NCI-H345 (cell line): ENCODE data around the gene PEAK1.

ENCODE experiments used
- DNase-seq: peaks from one replicate; lab custom pipeline; 2025; lab: John Stamatoyannopoulos, UW

Gene PEAK1

DNA sequence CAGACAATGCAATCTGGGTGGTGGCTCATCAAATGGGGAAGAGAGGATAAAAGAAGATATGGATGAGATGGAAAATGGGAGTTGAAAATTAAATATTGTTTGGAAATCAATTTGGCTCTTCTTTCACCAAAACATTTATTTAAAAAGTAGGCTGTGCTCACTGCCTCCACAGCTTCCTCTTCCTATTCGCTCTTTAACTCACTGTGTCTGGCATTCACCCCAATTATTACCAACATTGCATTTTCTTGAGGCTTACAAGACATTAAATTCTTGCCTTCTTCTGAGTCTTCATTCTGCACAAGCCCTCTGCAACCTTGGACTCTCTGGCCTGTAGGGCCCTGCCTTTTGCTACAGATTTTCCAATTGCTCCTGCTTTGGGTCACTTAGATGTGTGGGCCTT lies 296.1 kb downstream of the PEAK1 start:
- no peak for DNase-seq

DNA sequence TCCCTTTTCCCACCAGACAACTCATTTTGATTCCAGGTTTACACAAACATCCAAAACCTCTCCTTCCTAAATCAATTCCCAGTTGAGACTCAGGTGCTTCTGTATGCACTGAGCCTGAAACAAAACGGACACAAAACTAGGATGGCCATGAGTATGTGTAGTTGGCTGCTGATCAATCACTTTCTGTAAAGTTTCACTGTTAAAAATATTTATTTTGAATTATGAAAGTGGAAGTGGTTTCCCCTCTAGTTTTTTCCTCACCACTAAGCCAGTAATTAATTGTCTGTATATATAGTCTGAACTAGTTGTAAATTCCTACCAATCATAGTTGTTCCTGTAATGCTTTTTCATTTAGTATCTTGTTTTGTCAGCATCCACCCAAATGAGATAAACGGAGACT lies 297.3 kb downstream of the PEAK1 start:
- DNase-seq: no peak

DNA sequence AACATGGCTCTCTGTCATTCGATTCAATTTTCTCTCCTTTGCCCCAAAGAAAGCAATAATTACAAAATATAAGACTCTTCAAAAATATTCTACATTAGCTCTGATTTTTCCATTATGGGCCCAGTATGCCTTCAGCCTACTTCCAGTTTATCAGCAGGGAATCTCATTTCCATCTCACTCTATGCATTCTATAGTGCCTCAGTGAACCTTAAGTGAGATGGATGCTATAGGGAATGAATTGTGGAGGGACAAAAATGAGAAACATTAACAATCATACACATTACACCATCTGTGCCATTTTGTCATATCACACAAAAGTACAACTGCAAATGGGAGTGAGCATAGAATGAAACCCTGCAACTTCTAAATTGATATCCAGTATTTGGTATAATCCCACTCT lies 298.3 kb downstream of the PEAK1 start:
- DNase-seq: no peak

DNA sequence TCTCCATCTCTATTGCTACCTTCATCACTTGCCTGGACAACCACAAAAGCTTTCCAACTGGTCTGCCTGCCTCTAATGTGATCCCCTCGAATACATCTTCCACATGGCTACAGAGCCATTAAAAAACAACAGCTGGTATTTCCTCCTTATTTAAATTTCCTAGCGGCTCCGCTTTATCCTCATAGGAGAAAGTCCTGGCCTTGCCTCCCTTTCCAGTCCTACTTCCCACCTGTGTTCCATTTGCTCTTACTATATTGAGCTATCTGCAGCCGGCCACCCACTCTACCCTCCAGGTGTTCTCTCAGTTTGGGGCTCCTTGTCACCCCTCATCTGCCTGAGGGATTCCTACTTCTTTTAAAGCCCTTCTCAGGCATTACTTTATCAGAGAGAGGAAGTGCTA lies 299.3 kb downstream of the PEAK1 start:
- no peak for DNase-seq

DNA sequence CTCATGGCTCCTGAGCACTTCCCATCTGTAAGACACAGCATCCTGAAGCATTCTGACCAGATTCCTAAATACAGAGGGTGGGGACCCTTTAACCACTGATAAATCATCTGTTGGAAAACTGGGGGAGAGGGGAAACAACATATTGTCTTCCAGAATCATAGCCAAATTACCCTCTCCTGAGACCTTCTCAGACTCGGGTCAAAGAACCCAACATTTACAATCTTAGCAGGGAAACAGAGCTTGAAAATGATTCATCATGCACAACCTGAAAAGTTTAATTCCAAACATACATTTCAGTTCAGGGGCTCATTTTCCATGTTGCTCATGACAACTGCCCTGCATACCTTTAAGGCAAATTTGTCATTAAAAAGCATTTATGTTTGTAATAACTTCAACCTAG lies 300.5 kb downstream of the PEAK1 start:
- DNase-seq: no peak

DNA sequence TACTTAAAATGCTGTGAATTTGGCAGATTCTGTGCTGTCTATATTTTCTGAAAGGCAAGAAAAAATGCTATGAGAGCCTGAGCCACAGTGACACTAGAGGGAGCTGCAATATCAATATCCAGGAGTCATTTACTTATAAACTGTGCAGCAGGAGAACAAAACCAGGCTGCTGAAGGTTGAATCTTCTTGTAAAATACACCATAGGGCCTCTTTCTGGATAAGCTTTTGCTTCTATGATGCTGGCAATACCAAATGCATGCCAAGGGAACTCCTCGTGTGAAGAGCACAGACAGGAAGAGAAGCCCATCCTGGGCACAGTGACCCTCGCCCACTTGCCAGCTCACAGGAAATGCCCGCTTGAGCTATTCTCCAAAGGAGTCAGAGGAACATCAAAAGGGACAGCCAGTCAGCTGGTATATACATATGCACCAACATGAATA lies 301.0 kb downstream of the PEAK1 start:
- DNase-seq: peak; percentile 35

DNA sequence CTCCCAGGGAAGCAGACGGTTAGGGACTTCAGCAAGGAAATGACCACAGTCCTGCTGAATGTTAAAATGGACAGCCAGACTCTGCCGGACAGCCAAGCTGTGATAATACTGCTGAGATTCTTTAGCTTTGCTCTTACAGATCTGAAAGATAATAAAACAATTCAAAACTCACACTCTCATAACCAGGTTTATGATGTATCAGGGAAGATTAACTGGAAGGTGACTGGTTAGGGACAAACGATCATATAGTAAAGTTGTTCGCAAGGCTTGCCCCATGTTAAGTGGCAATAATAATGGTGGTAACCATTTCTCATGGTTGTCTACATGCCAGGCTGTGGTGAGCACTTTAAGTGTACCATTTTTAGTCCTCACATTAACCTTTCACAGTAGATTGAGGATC lies 304.7 kb downstream of the PEAK1 start:
- no peak for DNase-seq

DNA sequence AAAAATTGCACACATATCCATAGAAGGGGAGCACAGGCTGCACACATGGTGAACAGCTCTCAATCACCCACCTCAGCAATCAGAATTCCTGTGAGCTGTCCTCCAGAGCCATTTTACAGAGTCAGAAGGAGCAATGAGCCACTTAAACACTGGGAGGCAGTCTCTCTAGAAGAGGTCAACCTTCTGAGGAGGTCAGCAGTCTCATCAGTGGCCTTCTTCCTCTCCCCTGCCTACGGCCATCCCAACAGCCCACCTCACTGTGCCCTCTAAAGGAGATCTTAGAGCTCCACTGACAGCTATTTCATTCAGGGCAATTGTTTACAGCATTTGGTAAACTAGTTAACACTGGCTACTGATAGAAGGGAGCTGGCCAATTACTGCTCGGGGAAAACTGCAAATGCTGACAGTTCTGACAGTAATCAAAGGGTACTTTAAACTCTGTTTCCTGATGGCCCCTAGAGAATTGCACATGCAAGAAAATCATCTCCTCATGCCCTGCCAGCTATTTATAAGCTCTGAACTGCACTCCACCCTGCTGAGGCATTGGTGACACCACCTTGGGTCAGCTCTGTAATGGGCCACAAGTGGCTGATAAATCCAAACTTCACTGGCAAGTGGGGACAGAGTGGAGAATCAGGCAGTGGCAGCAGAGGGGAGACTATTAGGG lies 306.9 kb downstream of the PEAK1 start:
- DNase-seq: no peak

DNA sequence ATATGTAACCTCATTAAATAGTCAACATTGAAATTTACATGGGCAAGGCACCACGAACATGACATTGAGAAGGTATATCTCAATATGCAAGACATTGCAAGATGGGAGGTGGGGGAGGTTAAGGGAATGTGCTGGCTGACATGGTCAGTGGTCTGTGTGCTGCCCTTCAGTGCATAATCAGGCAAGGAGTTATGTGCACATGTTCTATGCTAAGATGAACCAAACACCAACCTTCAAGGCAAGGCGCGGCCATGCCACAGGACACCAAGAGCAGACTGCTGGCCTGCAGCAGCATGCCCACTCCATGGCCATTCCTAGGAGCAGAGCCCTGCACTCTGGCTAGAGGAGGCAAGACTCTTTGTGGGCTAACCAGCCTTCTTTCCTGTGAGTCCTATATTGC lies 308.1 kb downstream of the PEAK1 start:
- no peak for DNase-seq

DNA sequence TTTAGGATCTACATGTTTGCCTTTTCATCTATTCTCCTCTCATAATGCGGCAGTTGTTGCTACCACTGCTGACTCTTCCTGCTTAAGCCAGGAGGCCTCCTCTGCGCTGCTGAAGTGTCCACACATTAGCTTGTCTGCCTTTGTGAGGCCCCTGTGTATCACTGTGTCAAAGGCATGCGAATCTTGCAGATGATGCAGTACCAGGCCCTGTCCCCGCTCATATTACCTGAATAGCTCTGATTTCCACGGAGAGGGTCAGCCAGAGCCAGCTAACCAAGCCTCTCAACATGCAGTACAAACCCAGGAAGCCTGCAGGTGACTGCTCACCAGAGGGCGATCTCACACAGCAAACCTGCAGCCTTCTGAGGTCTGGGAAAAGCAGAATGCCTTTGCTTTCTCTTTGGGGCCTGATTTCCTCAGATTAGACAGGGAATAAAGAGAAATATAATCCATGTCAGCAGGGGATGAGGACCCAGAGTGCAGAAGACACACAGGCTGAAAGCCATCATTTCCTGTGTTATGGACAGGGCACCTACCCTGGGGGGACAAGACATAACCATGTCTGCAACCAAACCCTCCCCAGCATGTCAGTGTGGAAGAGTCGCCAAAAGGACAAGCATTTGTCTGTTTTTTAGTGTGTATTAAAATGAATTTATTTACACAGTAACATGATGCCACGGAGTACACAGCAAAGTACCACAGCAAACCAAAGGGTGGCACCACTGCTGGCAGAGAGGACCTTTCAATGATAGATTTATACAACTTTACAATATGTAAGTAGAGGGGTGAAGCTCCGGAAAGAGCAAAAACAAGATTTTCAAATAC lies 312.2 kb downstream of the PEAK1 start:
- DNase-seq: peak; percentile 36

DNA sequence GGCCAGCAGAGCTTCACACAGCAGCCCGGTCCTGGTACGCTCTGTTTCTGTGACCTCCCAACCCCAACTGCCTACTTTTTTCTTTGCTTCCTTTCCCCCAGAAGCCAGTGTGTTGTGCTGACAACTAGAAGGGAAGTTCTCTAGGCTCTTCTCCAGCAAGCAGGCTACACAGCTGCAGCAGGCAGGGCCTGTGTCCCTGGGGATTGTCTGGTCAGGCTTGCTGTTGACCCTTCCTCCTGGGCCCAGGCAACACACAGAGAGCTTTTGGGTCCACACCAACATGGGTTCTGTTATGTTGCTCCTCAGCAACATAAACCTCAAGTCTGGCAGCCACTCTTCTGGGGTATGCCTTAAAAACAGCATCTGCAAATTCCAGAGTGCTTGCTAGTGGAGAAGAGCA lies 312.8 kb downstream of the PEAK1 start:
- DNase-seq: no peak

DNA sequence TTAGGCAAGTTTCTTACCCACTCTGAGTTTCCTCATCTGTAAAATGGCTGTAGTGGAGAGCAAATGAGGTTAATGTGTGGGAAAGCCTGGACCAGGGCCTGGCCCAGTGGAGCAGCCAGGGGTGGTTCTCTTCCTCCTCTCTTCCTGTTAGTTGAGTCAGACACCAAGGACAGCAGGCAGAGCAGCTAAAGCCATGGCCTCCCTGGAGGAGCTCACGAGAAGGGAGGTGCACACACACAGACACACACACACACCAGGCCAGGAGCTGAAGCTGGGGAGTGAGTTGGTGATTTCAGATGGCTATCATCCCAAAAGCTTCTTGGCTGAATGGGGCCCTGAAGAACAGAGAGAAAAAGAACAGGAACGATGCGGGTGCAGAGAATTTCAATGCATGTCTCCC lies 315.7 kb downstream of the PEAK1 start:
- no peak for DNase-seq

DNA sequence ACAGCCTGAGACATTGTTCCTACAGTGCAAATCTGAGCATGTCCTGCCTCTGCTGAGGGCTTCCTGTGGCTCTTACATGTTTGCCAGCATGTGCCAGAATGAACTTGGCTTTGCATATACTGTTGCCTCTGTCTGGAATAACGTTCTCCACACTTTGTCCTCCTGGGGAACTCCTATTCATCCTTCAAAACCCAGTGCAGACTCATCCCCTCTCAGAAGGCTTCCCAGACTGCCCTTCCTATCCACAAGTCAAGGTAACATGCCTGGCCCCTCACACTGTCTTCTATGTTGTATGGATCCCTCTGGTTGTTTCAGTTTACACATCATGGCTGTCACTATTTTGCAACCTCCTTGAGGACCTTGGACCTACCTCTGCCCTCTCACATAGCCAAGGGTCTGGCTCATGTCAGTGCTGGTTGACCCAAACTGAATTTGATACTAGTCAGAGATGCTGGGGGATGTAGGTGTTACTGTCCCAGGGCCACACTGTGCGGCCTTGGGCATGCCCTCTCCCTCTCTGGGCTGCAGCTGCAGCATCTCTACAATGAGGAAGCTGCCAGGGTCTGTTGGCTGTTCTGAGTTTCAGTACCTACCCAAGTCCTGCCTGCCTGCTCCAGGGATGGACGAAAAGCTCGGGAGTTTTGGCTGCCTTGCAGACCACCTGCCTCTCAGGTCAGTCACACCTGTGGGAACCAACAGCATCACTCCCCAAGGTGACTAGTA lies 320.0 kb downstream of the PEAK1 start:
- no peak for DNase-seq

DNA sequence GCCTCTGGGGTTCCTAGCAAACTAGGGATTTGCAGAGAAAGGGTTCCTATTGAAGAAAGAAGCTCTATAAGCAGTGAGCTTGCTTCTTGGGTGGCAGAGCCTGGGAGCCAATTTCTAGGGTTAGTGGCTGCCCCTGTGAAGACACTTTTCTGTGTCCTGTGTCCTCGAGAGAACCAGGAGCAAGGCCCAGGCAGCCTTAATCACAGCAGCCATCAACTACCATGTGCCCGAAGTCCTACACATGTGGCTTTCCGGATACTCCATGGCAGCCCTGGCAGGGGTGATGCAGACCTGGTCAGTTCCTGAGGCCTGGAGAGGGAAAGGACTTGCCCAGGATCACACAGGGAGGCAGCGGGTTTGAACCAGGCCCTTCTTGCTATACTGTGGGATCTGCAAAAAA lies 321.3 kb downstream of the PEAK1 start:
- no peak for DNase-seq

DNA sequence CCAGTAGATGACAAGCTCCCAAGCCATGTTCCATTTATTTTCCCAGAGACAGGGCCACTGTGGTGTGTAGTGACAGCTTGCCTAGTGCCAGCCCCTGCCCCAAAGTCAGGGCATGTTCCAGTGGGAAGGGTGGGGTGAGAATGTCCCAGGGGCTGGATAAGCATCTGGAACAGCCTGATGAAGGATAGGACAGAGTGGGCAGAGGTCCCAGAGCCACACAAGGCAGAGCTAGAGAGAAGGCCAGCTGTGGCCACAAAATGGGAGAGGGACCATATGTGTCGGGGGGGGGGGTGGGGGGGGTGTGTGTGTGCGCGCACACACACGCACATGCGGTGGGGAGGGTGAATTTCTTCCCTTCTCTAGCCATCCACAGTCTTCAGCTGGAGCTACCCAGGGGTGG lies 322.0 kb downstream of the PEAK1 start:
- no peak for DNase-seq

DNA sequence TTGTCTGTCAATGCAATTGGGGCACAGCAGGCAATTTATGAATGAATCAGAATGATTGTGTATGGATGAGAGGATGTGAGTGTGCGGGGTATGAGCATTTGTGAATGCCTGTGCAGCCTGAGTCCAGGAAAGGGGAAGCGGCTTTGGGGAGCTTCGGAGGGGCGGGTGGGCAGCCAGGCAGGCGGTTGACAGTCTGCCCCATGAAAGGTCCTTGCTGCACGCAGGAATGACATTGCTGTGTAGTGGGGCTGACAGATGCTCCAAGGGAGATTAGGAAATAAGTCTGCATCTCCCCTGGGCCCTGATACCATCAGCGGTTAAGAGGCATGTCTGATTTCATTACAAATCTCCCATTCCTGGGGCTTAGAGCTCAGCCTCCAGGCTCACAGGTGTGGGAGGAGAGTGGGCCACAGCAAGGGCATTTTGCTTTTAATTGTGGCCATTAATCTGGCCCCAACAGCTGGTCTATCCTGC lies 322.6 kb downstream of the PEAK1 start:
- no peak for DNase-seq

DNA sequence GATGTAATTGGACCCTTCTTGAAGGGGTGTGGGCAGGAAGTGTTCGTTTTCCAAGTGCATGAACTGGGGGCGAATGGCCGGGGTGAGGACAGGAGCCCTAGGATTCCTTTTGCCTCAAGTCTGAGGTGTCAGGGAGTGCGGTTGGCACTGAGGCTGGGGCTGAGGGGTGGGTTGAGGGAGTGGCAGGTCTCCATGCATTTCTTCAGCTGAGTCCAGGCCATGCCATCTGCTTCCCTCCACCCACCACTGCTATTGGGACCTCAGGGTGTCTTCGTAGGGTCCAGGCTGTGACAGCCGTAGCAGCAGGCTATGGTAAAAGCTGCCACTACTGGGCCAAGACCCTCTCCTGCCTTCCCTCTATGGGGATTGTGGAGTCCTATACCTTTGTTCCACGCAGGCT lies 323.4 kb downstream of the PEAK1 start:
- no peak for DNase-seq

DNA sequence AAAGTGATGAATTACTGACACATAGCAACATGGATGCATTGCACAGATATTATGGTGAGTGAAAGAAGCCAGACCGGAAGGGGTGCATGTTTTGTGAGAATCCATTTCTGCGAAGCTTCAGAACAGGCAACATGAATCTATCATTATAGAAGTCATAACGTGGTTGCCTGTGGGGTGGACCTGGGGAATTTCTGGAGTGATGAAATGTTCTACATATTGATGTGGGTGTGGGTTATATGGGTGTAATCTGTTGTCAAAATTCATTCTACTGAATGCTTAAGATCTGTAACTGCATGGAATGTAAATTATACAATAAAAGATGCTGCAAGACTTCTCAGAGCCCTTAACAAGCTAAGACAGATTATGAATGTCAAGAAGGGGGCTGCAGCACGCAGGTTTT lies 323.8 kb downstream of the PEAK1 start:
- DNase-seq: no peak

DNA sequence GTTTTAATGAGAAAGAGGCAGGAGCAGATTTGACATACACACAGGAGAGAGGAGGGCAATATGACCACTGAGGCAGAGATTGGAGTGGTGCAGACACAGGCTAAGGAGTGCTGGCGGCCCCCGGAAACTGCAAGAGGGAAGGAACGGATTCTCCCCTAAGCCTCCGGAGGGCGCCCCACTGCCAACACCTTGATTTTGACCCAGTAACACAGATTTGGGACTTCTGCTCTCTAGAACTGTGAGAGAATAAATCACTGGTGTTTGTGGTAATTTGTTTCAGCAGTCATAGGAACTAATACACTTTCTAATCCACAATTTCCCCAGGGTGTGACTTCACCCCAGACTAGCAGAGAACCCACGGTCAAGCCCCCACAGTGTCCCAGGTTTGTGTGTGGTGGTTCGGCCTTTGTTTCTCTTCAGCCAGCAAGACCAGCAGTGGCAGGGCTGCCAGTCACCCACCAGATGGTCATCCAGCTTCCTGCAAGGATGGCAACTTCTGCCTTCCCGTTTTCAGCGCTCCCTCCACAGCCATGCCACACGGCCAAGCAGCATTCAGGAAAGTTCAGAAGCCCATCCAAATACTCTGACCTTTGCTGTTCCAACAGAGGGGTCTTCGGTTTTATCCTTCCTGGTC lies 325.4 kb downstream of the PEAK1 start:
- no peak for DNase-seq

DNA sequence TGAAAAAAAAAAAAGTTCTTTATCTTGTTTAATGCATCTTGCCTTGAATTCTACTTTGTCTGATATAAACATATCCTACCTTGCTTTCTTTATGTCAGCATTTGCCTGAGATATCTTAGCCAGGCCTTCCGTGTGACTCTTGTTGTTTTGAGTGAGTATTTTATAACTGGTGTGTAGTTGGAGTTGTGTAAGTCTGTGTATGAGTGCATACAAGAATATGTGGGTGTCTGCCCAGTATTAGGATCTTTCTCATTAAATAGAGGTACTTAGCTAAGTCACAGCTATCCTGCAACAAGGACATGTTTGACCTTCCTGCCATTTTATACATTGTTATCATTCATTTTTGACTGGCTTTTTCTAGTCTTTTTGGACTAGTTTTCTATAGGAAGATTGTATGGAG lies 326.5 kb downstream of the PEAK1 start:
- no peak for DNase-seq

DNA sequence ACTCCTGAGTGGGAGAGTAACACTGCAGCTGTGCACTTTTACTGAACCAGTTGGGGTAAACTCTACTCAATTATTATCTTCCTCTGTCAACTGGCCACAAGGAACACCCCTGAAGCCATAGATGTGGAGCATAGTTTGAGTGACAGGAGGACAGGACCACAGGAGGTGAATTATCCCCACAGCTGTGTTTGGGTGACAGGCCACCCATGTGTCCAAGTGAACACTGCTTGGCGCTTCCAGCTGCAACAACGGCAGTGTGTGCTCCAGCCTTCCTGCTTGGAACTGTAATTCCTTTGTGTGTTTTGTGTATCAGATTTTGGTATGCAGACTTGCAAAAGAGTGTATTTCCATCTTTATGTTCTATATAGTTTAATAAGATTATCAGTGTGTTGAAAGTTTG lies 328.8 kb downstream of the PEAK1 start:
- no peak for DNase-seq

DNA sequence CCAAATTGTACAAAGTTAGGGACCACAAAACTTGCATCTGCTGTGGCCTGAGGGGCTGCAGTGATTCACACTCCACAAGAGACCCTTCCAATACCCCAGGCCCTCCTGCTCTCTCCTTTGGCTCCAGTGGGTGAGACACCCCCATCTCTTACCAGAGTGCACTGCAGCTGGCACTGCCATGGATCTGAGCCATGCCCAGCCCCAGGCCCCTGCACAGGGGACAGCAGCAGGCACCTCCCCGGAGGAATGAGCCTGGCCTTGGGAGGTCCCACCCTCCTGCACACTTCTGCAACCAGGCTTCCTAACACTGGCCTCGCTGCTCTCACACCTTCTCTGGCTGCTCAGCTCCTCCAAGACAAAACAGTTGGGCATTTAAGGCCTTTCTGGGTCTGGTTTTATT lies 332.7 kb downstream of the PEAK1 start:
- DNase-seq: no peak

DNA sequence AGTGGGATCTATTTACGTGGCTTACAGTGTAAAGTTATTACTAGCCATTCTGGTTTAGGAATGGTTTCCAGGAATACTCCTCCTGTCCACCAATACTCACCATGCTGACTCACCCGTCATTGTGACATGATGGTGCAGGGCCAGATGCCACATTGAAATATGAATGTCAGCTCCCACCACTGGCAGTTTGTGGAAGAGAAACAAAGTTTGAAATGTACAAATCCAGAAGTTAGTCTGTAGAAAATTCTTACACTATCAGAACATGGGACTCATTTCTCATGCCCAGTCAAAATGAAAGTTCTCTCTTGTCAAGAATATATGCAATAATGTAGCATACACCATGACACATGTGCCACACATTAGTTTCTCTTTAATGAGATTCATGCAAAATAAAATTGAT lies 334.6 kb downstream of the PEAK1 start:
- no peak for DNase-seq
